ENCODE measurements around the gene COPE.

DNA sequence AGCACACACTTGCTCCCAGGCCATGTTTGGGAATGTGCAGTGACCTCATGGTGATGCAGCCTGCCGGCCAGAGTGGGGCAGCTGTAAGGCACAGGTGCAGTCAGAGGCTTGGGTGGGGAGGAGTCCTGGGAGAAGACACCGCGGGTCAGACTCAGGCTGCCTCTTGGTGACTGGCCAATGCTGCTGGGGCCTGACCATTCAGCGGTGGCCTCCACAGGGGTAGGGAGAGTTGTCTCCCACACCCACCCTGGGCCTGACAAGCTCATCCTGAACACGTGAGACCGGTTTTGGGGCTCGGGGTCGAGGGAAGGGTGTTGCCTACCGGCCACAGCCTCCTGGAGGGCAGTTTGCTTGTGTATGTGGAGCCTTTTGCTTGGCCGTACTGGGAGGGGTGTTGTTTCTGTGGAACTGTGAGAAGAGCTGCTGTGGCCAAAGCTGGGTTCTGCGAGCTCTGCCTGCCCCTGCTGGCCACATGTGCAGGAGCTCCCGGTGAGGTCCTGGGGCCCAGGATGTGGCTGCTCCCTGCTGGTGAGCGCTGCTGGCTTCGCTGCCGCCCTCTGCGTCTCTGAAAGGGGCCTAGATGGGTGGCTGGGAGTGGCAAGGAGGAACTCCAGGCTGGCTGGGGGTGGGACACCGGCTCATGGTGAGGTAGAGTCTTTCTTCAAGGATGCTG lies 65.3 kb downstream of the COPE start:
- TF ChIP-seq, protein P1, sequence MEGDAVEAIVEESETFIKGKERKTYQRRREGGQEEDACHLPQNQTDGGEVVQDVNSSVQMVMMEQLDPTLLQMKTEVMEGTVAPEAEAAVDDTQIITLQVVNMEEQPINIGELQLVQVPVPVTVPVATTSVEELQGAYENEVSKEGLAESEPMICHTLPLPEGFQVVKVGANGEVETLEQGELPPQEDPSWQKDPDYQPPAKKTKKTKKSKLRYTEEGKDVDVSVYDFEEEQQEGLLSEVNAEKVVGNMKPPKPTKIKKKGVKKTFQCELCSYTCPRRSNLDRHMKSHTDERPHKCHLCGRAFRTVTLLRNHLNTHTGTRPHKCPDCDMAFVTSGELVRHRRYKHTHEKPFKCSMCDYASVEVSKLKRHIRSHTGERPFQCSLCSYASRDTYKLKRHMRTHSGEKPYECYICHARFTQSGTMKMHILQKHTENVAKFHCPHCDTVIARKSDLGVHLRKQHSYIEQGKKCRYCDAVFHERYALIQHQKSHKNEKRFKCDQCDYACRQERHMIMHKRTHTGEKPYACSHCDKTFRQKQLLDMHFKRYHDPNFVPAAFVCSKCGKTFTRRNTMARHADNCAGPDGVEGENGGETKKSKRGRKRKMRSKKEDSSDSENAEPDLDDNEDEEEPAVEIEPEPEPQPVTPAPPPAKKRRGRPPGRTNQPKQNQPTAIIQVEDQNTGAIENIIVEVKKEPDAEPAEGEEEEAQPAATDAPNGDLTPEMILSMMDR (conservative IDR thresholded peaks at IDR 0.05): no peak
- no peak for TF ChIP-seq EZH2 (IDR thresholded peaks at IDR 0.05; ENCODE audit: low read depth)

Measured in PC-9 (cell line).